GM12878 (cell line): ENCODE measurements around the gene ZNF473. TPM values are rescaled to one million over a fixed set of nuclear protein-coding genes. Genes with fewer than 3 reads are reported as not detected.

Experiments
- ATAC-seq: fragments of 200-7000 bp; cut with Tn5 transposase; 3 replicates; pipeline ENCODE4 v1.9.1; 2020; ENCODE audit warnings: mild to moderate bottlenecking, moderate library complexity
- BruUV-seq: library from RNA; stranded (reverse); fragments of 400-500 nt; replicated peaks from 2 replicates; lab custom pipeline; 2021; lab: Mats Ljungman, UMichigan
- CTCF ChIA-PET: fragments of 300-600 bp; sonication (Branson Sonifier 250); formaldehyde crosslinking; extraction: SDS; loops from one replicate; lab custom pipeline; 2021; ENCODE audit warnings: inconsistent platforms; lab: Yijun Ruan, JAX
- POLR2A ChIA-PET: fragments of 350-600 bp; formaldehyde crosslinking; extraction: SDS; loops from one replicate; lab custom pipeline; 2021; ENCODE audit warnings: inconsistent platforms; lab: Charles Lee
- RAD21 ChIA-PET: fragments of 300-600 bp; sonication (Branson Sonifier 250); formaldehyde crosslinking; loops from one replicate; lab custom pipeline; 2023; ENCODE audit warnings: antibody characterized with exemption; ENCODE audit not compliant: unreplicated experiment; lab: Charles Lee
- SMC1A ChIA-PET: fragments of 300-600 bp; sonication (Branson Sonifier 250); formaldehyde crosslinking; loops from one replicate; lab custom pipeline; 2023; ENCODE audit not compliant: unreplicated experiment, uncharacterized antibody; lab: Charles Lee
- DNase-seq: peaks from one replicate; pipeline ENCODE4 v3.0.0-alpha.2; 2011; ENCODE audit warnings: low read depth, low spot score
- FAIRE-seq: peaks from 3 replicates; lab custom pipeline; 2011; peaks lifted over from hg19 to GRCh38; lab: Jason Lieb, UNC
- H2AFZ ChIP-seq: 2 replicates; pipeline ENCODE4 v1.6.0; 2011; ENCODE audit warnings: low read depth, low read length, control low read depth; ENCODE audit not compliant: control insufficient read depth
- H3K27ac ChIP-seq: 2 replicates; pipeline ENCODE4 v1.5.1; 2011; ENCODE audit warnings: control low read depth; ENCODE audit not compliant: control insufficient read depth, insufficient read depth
- H3K27me3 ChIP-seq, 2 experiments: replicated peaks in 1 of 2; 2 replicates each; pipeline versions ENCODE4 v1.6.0 to v1.6.1; 2011; ENCODE audit warnings: low read length in 1 of 2; ENCODE audit not compliant: control insufficient read depth in 2 of 2, insufficient read depth in 2 of 2
- H3K36me3 ChIP-seq, 2 experiments: 2 replicates each; pipeline ENCODE4 v1.5.1; 2011; ENCODE audit warnings: low read length in 1 of 2; ENCODE audit not compliant: control insufficient read depth in 2 of 2, insufficient read depth in 2 of 2
- H3K4me1 ChIP-seq: 2 replicates; pipeline ENCODE4 v1.6.1; 2011; ENCODE audit warnings: mild to moderate bottlenecking, low read length, moderate library complexity, mixed read lengths; ENCODE audit not compliant: control insufficient read depth, insufficient read depth
- H3K4me2 ChIP-seq: 2 replicates; pipeline ENCODE4 v1.6.0; 2011; ENCODE audit warnings: control low read depth; ENCODE audit not compliant: control insufficient read depth, insufficient read depth
- H3K4me3 ChIP-seq: fragments of 200-600 bp; sonication (generic); 2 replicates; pipeline ENCODE4 v1.5.1; 2016
- H3K79me2 ChIP-seq: 2 replicates; pipeline ENCODE4 v1.6.0; 2011; ENCODE audit warnings: low read length; ENCODE audit not compliant: control insufficient read depth, insufficient read depth
- H3K9ac ChIP-seq: 2 replicates; pipeline ENCODE4 v1.8.0; 2011; ENCODE audit warnings: low read length, control low read depth, mixed read lengths; ENCODE audit not compliant: control insufficient read depth, insufficient read depth
- H3K9me3 ChIP-seq: replicated peaks from 3 replicates; pipeline ENCODE4 v1.5.1; 2011; ENCODE audit warnings: mild to moderate bottlenecking, low read length; ENCODE audit not compliant: control insufficient read depth, insufficient read depth
- H4K20me1 ChIP-seq: 2 replicates; pipeline ENCODE4 v1.6.0; 2011; ENCODE audit not compliant: control insufficient read depth, insufficient read depth
- ATF7 ChIP-seq: fragments of 450-650 bp; IDR thresholded peaks from 2 replicates; pipeline ENCODE4 v1.6.1; 2016; ENCODE audit warnings: low read depth, mild to moderate bottlenecking
- CEBPZ ChIP-seq: fragments of 150-350 bp; IDR thresholded peaks from 2 replicates; pipeline ENCODE4 v1.6.1; 2016; ENCODE audit warnings: low read depth, low read length
- CREM ChIP-seq: IDR thresholded peaks from 2 replicates; pipeline ENCODE4 v1.6.1; 2014; ENCODE audit warnings: antibody characterized with exemption, low read depth
- FOS ChIP-seq: IDR thresholded peaks from 3 replicates; pipeline ENCODE4 v1.6.1; 2011; ENCODE audit warnings: borderline replicate concordance; ENCODE audit not compliant: insufficient read length; ENCODE audit errors: extremely low read depth
- FOXK2 ChIP-seq: fragments of 450-650 bp; IDR thresholded peaks from 2 replicates; pipeline ENCODE4 v1.6.1; 2017; ENCODE audit warnings: mild to moderate bottlenecking, moderate library complexity
- FOXM1 ChIP-seq: IDR thresholded peaks from 2 replicates; pipeline ENCODE4 v1.6.1; 2012; ENCODE audit warnings: low read depth, mild to moderate bottlenecking, inconsistent platforms, low read length, moderate library complexity
- HDAC6 ChIP-seq: fragments of 200-600 bp; sonication (generic); IDR thresholded peaks from one replicate; pipeline ENCODE4 v1.8.0; 2017; ENCODE audit warnings: antibody characterized with exemption; ENCODE audit not compliant: unreplicated experiment
- HSF1 ChIP-seq: fragments of 150-350 bp; IDR thresholded peaks from 2 replicates; pipeline ENCODE4 v1.6.1; 2014; ENCODE audit warnings: mild to moderate bottlenecking, low read depth, low read length
- KDM1A ChIP-seq: fragments of 200-600 bp; sonication (generic); IDR thresholded peaks from 2 replicates; pipeline ENCODE4 v1.6.1; 2016; ENCODE audit warnings: borderline replicate concordance
- MXI1 ChIP-seq: fragments of 150-350 bp; IDR thresholded peaks from 2 replicates; pipeline ENCODE4 v1.6.1; 2011; ENCODE audit warnings: low read depth, mild to moderate bottlenecking, inconsistent platforms, low read length, improper control_type of control experiment
- NFIC ChIP-seq: IDR thresholded peaks from 2 replicates; pipeline ENCODE4 v1.6.1; 2012; ENCODE audit warnings: low read depth, mild to moderate bottlenecking, inconsistent platforms, low read length, moderate library complexity
- NFXL1 ChIP-seq: fragments of 450-650 bp; IDR thresholded peaks from 2 replicates; pipeline ENCODE4 v1.6.1; 2017; ENCODE audit warnings: antibody characterized with exemption, mild to moderate bottlenecking, borderline replicate concordance
- RB1 ChIP-seq: fragments of 450-650 bp; formaldehyde crosslinking; IDR thresholded peaks from 2 replicates; pipeline ENCODE4 v1.6.1; 2017; ENCODE audit warnings: mild to moderate bottlenecking, borderline replicate concordance
- SP1 ChIP-seq: IDR thresholded peaks from one replicate; pipeline ENCODE4 v1.6.1; 2011; ENCODE audit warnings: low read depth, low read length
- TCF3 ChIP-seq: IDR thresholded peaks from 2 replicates; pipeline ENCODE4 v1.6.1; 2012; ENCODE audit warnings: low read depth, mild to moderate bottlenecking, low read length, borderline replicate concordance; ENCODE audit not compliant: insufficient read depth
- WGBS: methylation state at CpG from one replicate; pipeline ENCODE4 v1.1.6; 2016; ENCODE audit warnings: low lambda C conversion rate; ENCODE audit not compliant: insufficient replicate concordance, insufficient coverage; ENCODE audit errors: missing lambda C conversion rate; 5-methylcytosine and 5-hydroxymethylcytosine counted together
- in situ Hi-C: fragments of 300-500 bp; cut with MboI; formaldehyde crosslinking; loops from 9 replicates; pipeline ENCODE4 v1.14.3; 2018; ENCODE audit warnings: mixed read lengths
- intact Hi-C: fragments of 100-400 bp; cut with micrococcal nuclease; formaldehyde crosslinking; loops from one replicate; pipeline ENCODE4 v1.14.2; 2022; ENCODE audit not compliant: unreplicated experiment
- polyA plus RNA-seq, 11 experiments: library from polyadenylated mRNA; depleted of rRNA in 4 of 11; unstranded in 6 of 11; stranded (reverse) in 5 of 11; fragments of >200 nt; fragmentation: Nextera tagmentation in 4 of 11; fragmentation: Illumina TruSeq in 1 of 11; extraction: Ambion mirVana in 4 of 11; extraction: Trizol in 1 of 11; gene quantifications; 1 replicate in 1 of 11; 2 replicates in 10 of 11; pipeline versions ENCODE4 v1.2.1 to v1.2.3, GENCODE V29; 2011 to 2016; ENCODE audit warnings: inconsistent platforms in 2 of 11, missing spikeins in 2 of 11, low read depth in 1 of 11
- total RNA-seq, 4 experiments: library from RNA; depleted of rRNA in 3 of 4; stranded (reverse); fragments of >200 nt in 3 of 4; fragmentation: Illumina TruSeq in 1 of 4; extraction: Trizol in 1 of 4; gene quantifications; 2 replicates each; pipeline versions ENCODE4 v1.2.1 to v1.2.3, GENCODE V29; 2013 to 2021
- TF ChIP-seq, protein P1 (sequence below): fragments of 450-650 bp; IDR thresholded peaks from 2 replicates; pipeline ENCODE4 v1.6.1; 2017; ENCODE audit warnings: antibody characterized with exemption, mild to moderate bottlenecking, moderate library complexity

Gene ZNF473
- total and polyA plus RNA-seq, 10 of the 15 experiments (the other 5 are each of a cell fraction or from before 2014, with no cell fraction given): 2.3 to 14.9 (median 6.3) TPM

DNA sequence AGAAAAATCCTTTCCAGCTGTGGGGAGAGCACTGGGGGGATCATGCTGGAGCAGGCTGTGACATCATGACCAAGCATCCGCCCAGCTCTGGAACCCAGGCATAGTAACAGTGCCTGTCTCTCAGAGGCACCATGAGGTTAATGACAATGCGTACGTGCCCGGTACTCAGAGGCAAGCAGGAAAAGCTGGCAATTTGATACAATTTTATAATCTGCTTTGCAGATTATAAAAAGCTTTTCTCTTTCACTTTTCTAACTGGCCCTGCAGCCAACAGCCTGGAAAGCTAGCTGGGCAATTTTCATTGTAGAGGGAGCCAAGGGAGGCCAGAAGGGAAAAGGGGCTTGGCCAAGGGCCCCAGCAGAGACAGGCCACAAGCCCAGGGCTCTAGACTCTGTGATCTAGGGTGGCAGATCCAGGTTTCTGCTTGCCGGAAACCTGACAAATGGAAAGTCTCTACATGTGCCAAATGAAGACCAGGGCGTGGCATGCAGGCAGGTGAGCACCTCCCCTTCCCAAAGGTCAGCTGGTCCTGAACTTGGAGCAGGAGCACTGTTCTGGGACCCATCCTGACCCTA is 23.3 kb upstream of the ZNF473 start:
- POLR2A ChIA-PET: interaction anchor here (0.6 kb wide), 1 partner anchor 25 kb away, joined by 3 read pairs; no protein-coding TSS in a partner anchor

More for the DNA sequence above, 23.3 kb upstream of the ZNF473 start:
- SMC1A ChIA-PET: no interaction called here
- 95% methylated on average over 6 of the region's 6 CpGs for whole genome bisulfite sequencing
- ATAC-seq (no peak), DNase-seq (no peak), FAIRE-seq (no peak)
- CTCF ChIA-PET: interaction anchor here (1.2 kb wide), 1 partner anchor 10 kb away, joined by 4 read pairs; no protein-coding TSS in a partner anchor
- Histone ChIP-seq H4K20me1 (no peaks in the 10 kb centered on the region), H3K27ac (no peak overlapping the region), H2AFZ (no peak overlapping the region), H3K9ac (no peak overlapping the region), H3K4me2 (no peak overlapping the region), H3K4me3 (no peak overlapping the region), H3K4me1 (peaks cover 16% of the 10 kb centered on the region), H3K9me3 (no peaks in the 10 kb centered on the region), H3K36me3 (peaks cover 20 to 25% of the 10 kb centered on the region in 2 experiments; a peak in 3 of 4 replicates), H3K79me2 (no peaks in the 10 kb centered on the region; the same call in 1 of the 2 replicates), H3K27me3 (no peaks in the 10 kb centered on the region)
- RAD21 ChIA-PET: no interaction called here
- in situ Hi-C loops (no loop called here), intact Hi-C loops (no loop called here)
- BruUV-seq: no TSS peak
- TF ChIP-seq FOXM1 (no peak), TCF3 (no peak), FOXK2 (no peak), MXI1 (no peak), KDM1A (no peak), CEBPZ (no peak), CREM (no peak), RB1 (no peak), ATF7 (no peak), FOS (no peak), SP1 (no peak), HSF1 (no peak), NFXL1 (no peak), HDAC6 (no peak), NFIC (no peak)
- TF ChIP-seq, protein P1, sequence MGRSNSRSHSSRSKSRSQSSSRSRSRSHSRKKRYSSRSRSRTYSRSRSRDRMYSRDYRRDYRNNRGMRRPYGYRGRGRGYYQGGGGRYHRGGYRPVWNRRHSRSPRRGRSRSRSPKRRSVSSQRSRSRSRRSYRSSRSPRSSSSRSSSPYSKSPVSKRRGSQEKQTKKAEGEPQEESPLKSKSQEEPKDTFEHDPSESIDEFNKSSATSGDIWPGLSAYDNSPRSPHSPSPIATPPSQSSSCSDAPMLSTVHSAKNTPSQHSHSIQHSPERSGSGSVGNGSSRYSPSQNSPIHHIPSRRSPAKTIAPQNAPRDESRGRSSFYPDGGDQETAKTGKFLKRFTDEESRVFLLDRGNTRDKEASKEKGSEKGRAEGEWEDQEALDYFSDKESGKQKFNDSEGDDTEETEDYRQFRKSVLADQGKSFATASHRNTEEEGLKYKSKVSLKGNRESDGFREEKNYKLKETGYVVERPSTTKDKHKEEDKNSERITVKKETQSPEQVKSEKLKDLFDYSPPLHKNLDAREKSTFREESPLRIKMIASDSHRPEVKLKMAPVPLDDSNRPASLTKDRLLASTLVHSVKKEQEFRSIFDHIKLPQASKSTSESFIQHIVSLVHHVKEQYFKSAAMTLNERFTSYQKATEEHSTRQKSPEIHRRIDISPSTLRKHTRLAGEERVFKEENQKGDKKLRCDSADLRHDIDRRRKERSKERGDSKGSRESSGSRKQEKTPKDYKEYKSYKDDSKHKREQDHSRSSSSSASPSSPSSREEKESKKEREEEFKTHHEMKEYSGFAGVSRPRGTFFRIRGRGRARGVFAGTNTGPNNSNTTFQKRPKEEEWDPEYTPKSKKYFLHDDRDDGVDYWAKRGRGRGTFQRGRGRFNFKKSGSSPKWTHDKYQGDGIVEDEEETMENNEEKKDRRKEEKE: no peak
